ENCODE measurements around the gene SPATA20.
A peak's percentile ranks its signal among the peaks of the same experiment; 100 is the strongest.

SPATA20 gene

DNA sequence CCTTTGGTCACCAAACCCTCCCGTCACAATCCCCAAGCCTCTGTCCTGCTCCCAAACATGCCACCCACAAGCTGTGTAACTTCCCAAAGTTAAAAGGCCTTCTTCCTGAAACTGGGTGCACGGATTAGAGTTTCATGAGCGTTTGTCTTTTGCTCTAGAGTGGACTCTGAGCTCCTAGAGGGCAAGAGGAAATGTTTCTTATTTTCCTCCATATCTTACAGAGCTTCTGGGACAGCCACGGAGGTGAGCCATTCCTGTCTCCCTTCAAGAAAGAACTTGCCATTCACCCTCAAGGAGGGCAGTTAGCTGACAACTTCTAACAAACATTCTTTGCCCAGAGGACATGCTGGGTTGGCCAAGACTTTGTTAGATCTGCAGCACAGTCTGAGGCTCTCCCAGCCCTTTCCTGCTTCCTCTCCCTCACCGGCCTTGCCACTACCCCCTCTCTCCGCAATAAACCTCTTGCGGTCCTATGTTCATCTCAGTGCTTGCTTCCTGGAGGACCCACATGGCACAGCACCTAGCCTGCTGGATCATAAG is 41.3 kb upstream of the SPATA20 start:
- no peak for TF ChIP-seq CTCF (IDR thresholded peaks at IDR 0.05; ENCODE audit: control insufficient read depth, insufficient read depth, low read depth, low read length, missing control alignments)
- H3K4me3 ChIP-seq (ENCODE audit: control insufficient read depth, low read depth, low read length), result no peak overlapping the region
- no peak for DNase-seq (ENCODE audit: low read depth)

DNA sequence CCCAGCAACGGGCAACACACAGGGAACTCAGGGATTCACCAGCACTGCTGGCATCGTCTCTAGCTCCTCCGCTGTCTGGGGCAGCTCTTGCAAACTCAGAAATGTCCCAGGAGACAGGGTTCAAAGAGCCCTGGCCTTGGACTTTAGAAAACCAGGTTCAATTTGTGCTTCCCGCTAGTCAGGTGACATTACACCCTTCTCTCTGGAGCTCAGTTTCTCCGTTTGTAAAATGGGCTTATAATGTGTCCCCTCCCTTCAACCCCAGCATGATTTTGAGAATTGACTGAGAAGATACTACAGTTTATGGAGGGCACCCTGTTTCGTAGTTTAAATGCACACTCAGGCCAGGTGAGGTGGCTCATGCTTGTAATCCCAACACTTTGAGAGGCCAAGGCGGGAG is 40.7 kb upstream of the SPATA20 start:
- no peak for TF ChIP-seq CTCF (IDR thresholded peaks at IDR 0.05; ENCODE audit: control insufficient read depth, insufficient read depth, low read depth, low read length, missing control alignments)
- no peak overlapping the region for H3K4me3 ChIP-seq (ENCODE audit: control insufficient read depth, low read depth, low read length)
- no peak for DNase-seq (ENCODE audit: low read depth)

DNA sequence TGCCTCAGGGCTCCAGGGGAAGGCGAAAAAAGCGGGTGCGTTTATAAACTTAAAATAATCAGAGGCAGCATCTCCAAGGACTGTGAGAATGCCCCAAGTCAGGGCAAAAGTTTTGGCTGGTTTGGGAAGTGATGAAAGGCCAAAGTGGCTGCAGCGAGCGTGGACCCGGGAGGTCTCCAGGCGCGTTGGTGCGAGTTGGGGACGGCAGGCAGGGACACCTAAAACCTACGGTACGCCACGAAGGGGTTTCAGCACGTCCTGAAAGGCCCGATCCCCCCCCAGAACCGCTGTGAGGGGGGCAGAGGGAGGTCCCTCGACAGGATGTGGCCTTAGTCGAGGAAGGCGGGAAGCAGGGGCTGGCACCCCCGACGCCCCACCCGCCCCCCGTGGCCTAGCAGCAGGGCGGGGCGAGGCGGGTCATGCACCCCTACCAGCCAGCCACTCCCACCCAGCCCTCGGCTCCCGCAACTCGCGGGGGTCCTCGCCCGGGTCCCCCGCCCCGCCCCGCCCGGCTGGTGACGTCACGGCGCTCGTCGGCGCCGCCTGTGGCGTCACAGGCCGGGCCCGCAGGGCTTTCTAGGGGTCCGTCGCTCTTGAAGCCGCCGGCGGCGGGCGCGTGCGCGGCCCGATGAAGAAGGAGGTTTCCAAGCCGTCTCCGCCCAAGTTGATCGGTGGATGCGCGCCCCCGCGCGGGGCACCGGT is 39.0 kb upstream of the SPATA20 start, which contains the start of gene MYCBPAP:
Gene MYCBPAP (plus strand): TSS at position 569 of the 702 bp plus-strand sequence. CDS start 236 bp downstream, outside the sequence.
- TF ChIP-seq CTCF (IDR thresholded peaks at IDR 0.05; ENCODE audit: control insufficient read depth, insufficient read depth, low read depth, low read length, missing control alignments), result no peak
- DNase-seq (ENCODE audit: low read depth), result no peak
- peak within 1 kb of the TSS; percentile 55 for H3K4me3 ChIP-seq (ENCODE audit: control insufficient read depth, low read depth, low read length)

DNA sequence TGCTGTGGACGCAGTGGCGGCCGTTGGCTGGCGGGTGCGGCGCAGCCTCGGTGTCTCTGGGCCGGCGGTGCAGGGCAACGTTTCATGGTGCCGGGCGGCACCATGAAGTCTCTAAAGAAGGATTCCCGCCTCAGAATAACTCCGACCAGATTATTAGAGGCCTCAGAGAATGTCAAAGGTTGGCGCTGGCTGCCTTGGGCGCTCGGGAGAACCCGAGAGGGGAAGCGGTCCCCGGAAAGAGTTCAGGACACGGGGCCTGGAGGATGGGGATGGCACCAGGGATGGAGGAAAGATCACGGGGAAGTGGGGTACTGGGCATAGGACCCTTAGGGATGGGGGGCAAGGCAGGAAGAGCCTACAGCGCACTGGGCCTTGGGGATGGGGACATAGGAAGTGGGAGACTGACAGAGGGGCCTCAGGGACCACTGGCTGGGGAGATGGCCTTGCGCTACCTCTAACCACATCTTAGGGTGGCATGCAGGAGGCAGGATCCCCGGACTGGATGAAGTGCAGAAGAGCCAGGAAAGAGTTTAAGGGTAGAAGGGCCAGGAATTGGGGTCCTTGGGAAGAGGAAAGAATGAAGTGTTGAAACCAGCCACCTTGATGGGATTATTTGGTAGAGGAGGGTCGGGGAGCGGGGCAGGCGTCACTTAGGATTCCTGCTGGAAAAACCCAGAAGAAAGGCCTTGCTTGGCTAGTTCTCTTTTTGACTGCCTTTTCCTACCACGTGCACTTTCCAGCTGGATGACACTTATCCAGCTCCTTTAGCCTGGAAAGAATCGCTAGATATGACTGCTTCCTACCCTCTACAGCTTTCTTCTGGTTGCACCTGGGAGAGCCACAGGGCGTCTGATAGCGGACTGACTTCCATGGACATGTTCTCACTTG is 38.2 kb upstream of the SPATA20 start:
- TF ChIP-seq CTCF (IDR thresholded peaks at IDR 0.05; ENCODE audit: control insufficient read depth, insufficient read depth, low read depth, low read length, missing control alignments), result no peak
- DNase-seq (ENCODE audit: low read depth), result no peak
- H3K4me3 ChIP-seq (ENCODE audit: control insufficient read depth, low read depth, low read length), result peak overlapping the region; percentile 55

GRCh38 chr17:50511058-50511457 is 35.9 kb upstream of the SPATA20 start:
- DNase-seq (ENCODE audit: low read depth), result no peak
- no peak for TF ChIP-seq CTCF (IDR thresholded peaks at IDR 0.05; ENCODE audit: control insufficient read depth, insufficient read depth, low read depth, low read length, missing control alignments)
- no peak overlapping the region for H3K4me3 ChIP-seq (ENCODE audit: control insufficient read depth, low read depth, low read length)

DNA sequence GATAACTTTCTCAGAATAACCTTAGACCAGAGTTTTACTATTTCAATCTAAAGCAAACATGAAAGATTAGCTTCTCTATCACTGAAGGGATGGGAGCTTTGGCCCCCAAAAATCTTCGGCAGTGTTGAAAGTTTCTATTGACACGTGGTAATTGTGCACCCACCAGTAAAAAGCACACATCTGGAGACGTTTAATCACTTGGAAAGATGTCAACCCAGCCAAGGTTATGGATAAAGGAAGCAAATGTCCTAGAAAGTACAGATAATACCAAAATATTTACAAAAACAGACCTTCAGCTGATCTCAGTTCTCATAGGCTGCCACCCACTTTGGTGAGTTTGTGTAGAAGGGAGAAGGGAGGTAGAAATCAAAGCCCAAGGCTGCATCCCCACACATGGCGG is 33.5 kb upstream of the SPATA20 start:
- no peak for TF ChIP-seq CTCF (IDR thresholded peaks at IDR 0.05; ENCODE audit: control insufficient read depth, insufficient read depth, low read depth, low read length, missing control alignments)
- H3K4me3 ChIP-seq (ENCODE audit: control insufficient read depth, low read depth, low read length), result no peak overlapping the region
- no peak for DNase-seq (ENCODE audit: low read depth)
